ENCODE data around the gene SERINC1. TPM values are rescaled to one million over a fixed set of nuclear protein-coding genes. Genes with fewer than 3 reads are reported as not detected.

Gene SERINC1
- total RNA-seq, 2 donors from 2014 or later: 47.7 to 72.1 TPM

DNA sequence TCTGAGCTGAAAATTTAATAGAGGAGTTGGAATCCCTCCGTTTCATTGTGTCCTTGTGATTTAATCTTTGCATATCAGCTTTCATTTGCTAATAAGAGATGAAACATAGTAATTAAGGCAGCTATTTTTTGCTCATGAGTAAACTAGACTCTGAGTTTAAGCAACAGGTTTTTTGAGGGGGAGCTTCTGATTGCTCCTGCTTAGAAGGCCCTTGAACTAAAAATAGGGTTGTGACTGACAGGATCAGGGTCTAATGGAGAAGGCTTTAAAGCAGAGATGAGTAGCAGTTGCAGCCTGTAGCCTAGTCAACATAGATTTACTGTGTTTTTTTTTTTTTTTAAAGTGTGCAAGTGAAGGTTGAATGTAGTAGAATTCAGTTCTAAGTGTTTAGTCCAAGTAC is 54.8 kb downstream of the SERINC1 start:
- Mint-ChIP-seq H3K4me1 (no peaks in the 10 kb centered on the region), H3K9me3 (no peaks in the 10 kb centered on the region), H3K36me3 (ENCODE audit: low read depth) (peaks cover 97% of the 10 kb centered on the region), H3K27me3 (no peaks in the 10 kb centered on the region), H3K27ac (no peak overlapping the region), H3K4me3 (no peak overlapping the region)
- no peak for ATAC-seq (replicated peaks)

GRCh38 chr6:122412001-122412400 is 59.6 kb downstream of the SERINC1 start:
- Mint-ChIP-seq H3K27ac (no peak overlapping the region), H3K4me1 (peaks cover 14% of the 10 kb centered on the region), H3K4me3 (no peak overlapping the region), H3K27me3 (no peaks in the 10 kb centered on the region), H3K9me3 (peaks cover 7% of the 10 kb centered on the region), H3K36me3 (ENCODE audit: low read depth) (peaks cover 71% of the 10 kb centered on the region)
- ATAC-seq (replicated peaks): no peak

GRCh38 chr6:122408702-122409458 is 62.7 kb downstream of the SERINC1 start:
- H3K4me3 Mint-ChIP-seq: peak overlapping the region; percentile 78
- no peak for ATAC-seq (replicated peaks)
- peaks cover 7% of the 10 kb centered on the region for H3K9me3 Mint-ChIP-seq
- no peaks in the 10 kb centered on the region for H3K27me3 Mint-ChIP-seq
- H3K4me1 Mint-ChIP-seq: peaks cover 23% of the 10 kb centered on the region
- H3K36me3 Mint-ChIP-seq (ENCODE audit: low read depth): peaks cover 44% of the 10 kb centered on the region
- H3K27ac Mint-ChIP-seq: peak overlapping the region; percentile 94

GRCh38 chr6:122408240-122408639 is 63.4 kb downstream of the SERINC1 start:
- peak overlapping the region; percentile 94 for H3K27ac Mint-ChIP-seq
- peaks cover 7% of the 10 kb centered on the region for H3K9me3 Mint-ChIP-seq
- ATAC-seq (replicated peaks): no peak
- H3K27me3 Mint-ChIP-seq: no peaks in the 10 kb centered on the region
- peaks cover 25% of the 10 kb centered on the region for H3K4me1 Mint-ChIP-seq
- H3K4me3 Mint-ChIP-seq: peak overlapping the region; percentile 78
- H3K36me3 Mint-ChIP-seq (ENCODE audit: low read depth): peaks cover 39% of the 10 kb centered on the region

GRCh38 chr6:122407712-122408111 is 63.9 kb downstream of the SERINC1 start:
- no peak for ATAC-seq (replicated peaks)
- no peak overlapping the region for H3K4me3 Mint-ChIP-seq
- H3K36me3 Mint-ChIP-seq (ENCODE audit: low read depth): peaks cover 34% of the 10 kb centered on the region
- H3K27me3 Mint-ChIP-seq: no peaks in the 10 kb centered on the region
- peaks cover 7% of the 10 kb centered on the region for H3K9me3 Mint-ChIP-seq
- H3K27ac Mint-ChIP-seq: no peak overlapping the region
- H3K4me1 Mint-ChIP-seq: peaks cover 25% of the 10 kb centered on the region

DNA sequence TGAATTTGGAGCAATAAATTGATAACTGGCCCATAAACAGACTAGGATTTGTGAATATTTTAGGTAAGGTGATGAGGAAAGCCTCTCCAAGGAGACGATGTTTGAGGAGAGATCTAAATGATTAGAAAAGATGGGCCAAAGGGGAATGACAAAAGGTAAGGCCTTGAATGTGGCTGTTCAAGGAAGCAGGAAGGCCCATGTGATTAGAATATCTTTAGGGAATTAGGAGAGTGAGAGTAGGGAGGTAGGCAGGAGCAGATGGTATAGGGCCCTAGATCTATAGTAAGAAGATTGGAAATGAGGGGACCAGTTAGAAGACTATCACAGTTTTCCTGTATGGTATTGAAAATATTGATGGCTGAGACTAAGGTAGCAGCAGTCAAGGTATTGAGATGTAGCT is 65.4 kb downstream of the SERINC1 start:
- peaks cover 7% of the 10 kb centered on the region for H3K9me3 Mint-ChIP-seq
- H3K36me3 Mint-ChIP-seq (ENCODE audit: low read depth): peaks cover 24% of the 10 kb centered on the region
- H3K27me3 Mint-ChIP-seq: no peaks in the 10 kb centered on the region
- H3K27ac Mint-ChIP-seq: no peak overlapping the region
- no peak overlapping the region for H3K4me3 Mint-ChIP-seq
- no peak for ATAC-seq (replicated peaks)
- H3K4me1 Mint-ChIP-seq: peaks cover 25% of the 10 kb centered on the region

GRCh38 chr6:122405417-122405816 is 66.2 kb downstream of the SERINC1 start:
- H3K9me3 Mint-ChIP-seq: peaks cover 7% of the 10 kb centered on the region
- ATAC-seq (replicated peaks): no peak
- no peaks in the 10 kb centered on the region for H3K27me3 Mint-ChIP-seq
- no peak overlapping the region for H3K4me3 Mint-ChIP-seq
- peaks cover 24% of the 10 kb centered on the region for H3K36me3 Mint-ChIP-seq (ENCODE audit: low read depth)
- H3K4me1 Mint-ChIP-seq: peaks cover 32% of the 10 kb centered on the region
- no peak overlapping the region for H3K27ac Mint-ChIP-seq

- Mint-ChIP-seq H3K27ac (no peak overlapping the region), H3K9me3 (peaks cover 7% of the 10 kb centered on the region), H3K4me1 (peaks cover 32% of the 10 kb centered on the region), H3K27me3 (no peaks in the 10 kb centered on the region), H3K4me3 (no peak overlapping the region), H3K36me3 (ENCODE audit: low read depth) (peaks cover 24% of the 10 kb centered on the region)
- no peak for ATAC-seq (replicated peaks)
Measured at GRCh38 chr6:122404444-122404843, 67.2 kb downstream of the SERINC1 start.

DNA sequence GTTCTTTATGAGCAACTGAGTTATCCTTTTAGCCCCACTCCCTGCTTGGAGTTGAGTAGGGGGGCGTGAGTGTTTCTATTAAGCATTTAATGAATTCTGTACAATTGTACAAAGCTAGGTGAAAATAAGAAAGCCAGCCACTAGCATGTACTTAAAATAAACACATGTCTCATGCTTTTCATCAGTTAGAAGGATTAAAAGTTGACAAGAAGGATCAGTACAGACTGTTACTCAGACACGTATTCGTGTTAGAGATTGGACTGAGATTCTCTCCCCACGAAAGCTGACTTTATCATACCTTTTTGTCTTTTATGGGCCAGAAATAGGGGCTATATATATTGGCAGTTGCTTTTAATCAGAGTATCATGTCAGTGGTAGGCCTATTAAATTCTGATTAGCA is 70.5 kb downstream of the SERINC1 start:
- Mint-ChIP-seq H3K4me3 (peak overlapping the region; percentile 88), H3K36me3 (ENCODE audit: low read depth) (peaks cover 6% of the 10 kb centered on the region), H3K27me3 (no peaks in the 10 kb centered on the region), H3K9me3 (no peaks in the 10 kb centered on the region), H3K27ac (peak overlapping the region; percentile 91), H3K4me1 (peaks cover 15% of the 10 kb centered on the region)
- no peak for ATAC-seq (replicated peaks)

DNA sequence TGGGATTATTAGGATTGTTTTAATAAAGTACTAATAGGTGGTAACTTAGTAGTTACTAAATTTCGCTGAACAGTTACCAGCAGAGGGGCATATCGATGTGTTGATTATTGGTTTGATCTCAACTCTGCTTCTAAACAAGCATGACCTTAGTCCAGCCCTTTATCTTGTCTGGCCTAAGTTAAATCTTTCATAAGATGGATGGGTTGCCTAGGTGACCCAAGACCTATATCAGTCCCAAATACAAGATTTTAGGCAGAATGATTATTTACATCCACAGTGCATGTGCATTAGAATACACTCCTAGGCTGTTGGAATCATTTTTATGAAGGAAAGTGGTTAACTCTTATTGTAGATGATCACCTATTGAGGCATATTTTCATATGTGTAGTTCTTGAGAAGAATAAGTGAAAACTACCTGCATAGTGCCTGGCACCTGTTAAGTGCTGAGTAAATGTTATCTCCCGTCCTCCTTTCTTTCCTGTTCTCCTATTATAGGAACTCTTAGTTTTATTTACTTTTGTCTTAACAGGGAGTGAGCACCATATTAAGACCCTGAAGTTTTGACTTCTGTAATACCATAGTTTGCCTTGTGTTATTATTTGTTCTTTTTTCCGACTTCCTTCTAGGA is 71.0 kb downstream of the SERINC1 start:
- ATAC-seq (replicated peaks): no peak
- H3K4me1 Mint-ChIP-seq: peaks cover 12% of the 10 kb centered on the region
- peaks cover 6% of the 10 kb centered on the region for H3K36me3 Mint-ChIP-seq (ENCODE audit: low read depth)
- H3K4me3 Mint-ChIP-seq: peak overlapping the region; percentile 88
- H3K9me3 Mint-ChIP-seq: no peaks in the 10 kb centered on the region
- H3K27me3 Mint-ChIP-seq: no peaks in the 10 kb centered on the region
- H3K27ac Mint-ChIP-seq: peak overlapping the region; percentile 91

GRCh38 chr6:122400121-122400450 is 71.5 kb downstream of the SERINC1 start:
- H3K4me3 Mint-ChIP-seq: peak overlapping the region; percentile 88
- H3K9me3 Mint-ChIP-seq: no peaks in the 10 kb centered on the region
- peaks cover 12% of the 10 kb centered on the region for H3K4me1 Mint-ChIP-seq
- H3K36me3 Mint-ChIP-seq (ENCODE audit: low read depth): peaks cover 6% of the 10 kb centered on the region
- H3K27me3 Mint-ChIP-seq: no peaks in the 10 kb centered on the region
- ATAC-seq (replicated peaks): peak; percentile 5
- H3K27ac Mint-ChIP-seq: peak overlapping the region; percentile 91

GRCh38 chr6:122399348-122400120 is 72.1 kb downstream of the SERINC1 start, which contains the start of gene HSF2:
HSF2 (plus strand) TSS chr6:122399652; CDS start chr6:122399738, 86 bp downstream.
- H3K4me3 Mint-ChIP-seq: peak within 1 kb of the TSS; percentile 88
- no peaks in the 10 kb centered on the region for H3K9me3 Mint-ChIP-seq
- peak; percentile 97 for ATAC-seq (replicated peaks)
- peaks cover 12% of the 10 kb centered on the region for H3K4me1 Mint-ChIP-seq
- peak within 1 kb of the TSS; percentile 91 for H3K27ac Mint-ChIP-seq
- no peaks in the 10 kb centered on the region for H3K27me3 Mint-ChIP-seq
- H3K36me3 Mint-ChIP-seq (ENCODE audit: low read depth): peaks cover 6% of the 10 kb centered on the region

GRCh38 chr6:122399055-122399347 is 72.6 kb downstream of the SERINC1 start:
- no peak for ATAC-seq (replicated peaks)
- peaks cover 9% of the 10 kb centered on the region for H3K4me1 Mint-ChIP-seq
- peak overlapping the region; percentile 88 for H3K4me3 Mint-ChIP-seq
- peak overlapping the region; percentile 70 for H3K27ac Mint-ChIP-seq
- H3K9me3 Mint-ChIP-seq: no peaks in the 10 kb centered on the region
- H3K27me3 Mint-ChIP-seq: no peaks in the 10 kb centered on the region
- peaks cover 3% of the 10 kb centered on the region for H3K36me3 Mint-ChIP-seq (ENCODE audit: low read depth)

DNA sequence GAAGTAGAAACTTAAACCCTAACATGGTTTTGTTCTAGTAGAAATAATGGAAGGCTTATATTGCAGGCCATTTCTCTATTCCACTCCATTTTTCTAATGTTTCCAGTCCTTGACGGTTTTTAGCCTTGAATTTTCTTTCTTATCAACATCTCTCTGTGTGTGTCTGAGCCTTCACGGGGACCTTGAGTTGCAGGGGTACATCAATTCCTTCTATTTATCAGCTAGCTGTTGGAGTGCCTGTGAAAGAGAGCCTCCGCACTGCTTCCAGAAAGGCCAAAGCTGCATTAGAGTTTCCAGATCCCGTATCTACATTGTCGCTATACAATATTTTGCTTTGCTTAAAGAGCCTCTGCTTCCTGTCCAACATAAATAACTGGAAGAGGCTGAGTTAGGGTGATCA is 77.6 kb downstream of the SERINC1 start:
- no peak for ATAC-seq (replicated peaks)
- Mint-ChIP-seq H3K9me3 (no peaks in the 10 kb centered on the region), H3K27me3 (peaks cover 4% of the 10 kb centered on the region), H3K4me3 (no peak overlapping the region), H3K36me3 (ENCODE audit: low read depth) (no peaks in the 10 kb centered on the region), H3K4me1 (no peaks in the 10 kb centered on the region), H3K27ac (no peak overlapping the region)
